VCaP (cell line): ENCODE results near the gene SPAG6.

Experiments used
- H3K27ac ChIP-seq: fragments of 450-650 bp; 2 replicates; pipeline ENCODE4 v1.5.1; 2017
- CTCF ChIP-seq: fragments of 450-650 bp; conservative IDR thresholded peaks from 2 replicates; pipeline ENCODE4 v1.5.1; 2017; ENCODE audit warnings: mild to moderate bottlenecking, moderate library complexity

Gene SPAG6

GRCh38 chr10:22339761-22340328 is 5.5 kb upstream of the SPAG6 start:
- TF ChIP-seq CTCF: no peak
- peak overlapping the region; percentile 91 for H3K27ac ChIP-seq

- no peak for TF ChIP-seq CTCF
- H3K27ac ChIP-seq: peak overlapping the region; percentile 91
Measured at GRCh38 chr10:22340329-22341189, 4.7 kb upstream of the SPAG6 start.

GRCh38 chr10:22341190-22341925 is 3.9 kb upstream of the SPAG6 start:
- peak overlapping the region; percentile 91 for H3K27ac ChIP-seq
- no peak for TF ChIP-seq CTCF

DNA sequence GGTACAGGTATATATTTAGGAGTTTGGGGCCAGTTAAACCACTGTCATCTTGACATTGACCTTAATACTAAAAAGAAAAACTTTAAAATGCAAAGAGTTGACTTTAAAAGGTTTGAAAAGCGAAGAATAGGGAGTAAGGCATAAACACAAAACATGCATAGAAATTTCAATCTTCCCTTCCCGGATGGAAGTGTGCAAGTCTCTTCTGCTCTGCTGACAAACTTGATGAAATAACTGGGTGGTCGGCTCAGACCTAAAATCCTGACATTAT is 3.4 kb upstream of the SPAG6 start:
- no peak for TF ChIP-seq CTCF
- no peak overlapping the region for H3K27ac ChIP-seq

- no peak for TF ChIP-seq CTCF
- H3K27ac ChIP-seq: no peak overlapping the region
Measured at GRCh38 chr10:22342421-22342820, 2.9 kb upstream of the SPAG6 start.

DNA sequence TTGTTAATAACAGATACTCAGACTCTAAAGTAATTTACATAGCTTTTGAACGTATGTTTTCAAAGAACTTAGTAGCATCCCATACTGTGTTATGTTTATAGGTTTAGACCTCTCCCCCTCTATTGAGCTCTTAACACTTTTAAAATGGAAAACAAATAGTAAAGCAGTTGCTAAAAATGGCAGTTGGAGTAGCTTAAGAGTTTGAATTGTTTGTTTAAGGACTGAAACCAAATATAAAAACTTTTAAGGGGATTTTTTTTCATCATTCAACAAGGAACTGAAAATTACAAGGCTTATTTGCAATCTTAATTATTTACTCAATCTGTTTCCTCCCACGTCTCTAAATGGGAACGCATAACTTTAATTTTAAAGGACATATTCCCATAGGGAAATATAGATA is 1.6 kb upstream of the SPAG6 start:
- H3K27ac ChIP-seq: no peak overlapping the region
- TF ChIP-seq CTCF: no peak

- TF ChIP-seq CTCF: no peak
- H3K27ac ChIP-seq: no peak overlapping the region
Measured at GRCh38 chr10:22344249-22344648, 1.0 kb upstream of the SPAG6 start.
